OCI-LY7 (cell line): ENCODE measurements around the gene CDKAL1. TPM values are rescaled to one million over a fixed set of nuclear protein-coding genes. Genes with fewer than 3 reads are reported as not detected.
"Not testable (repeated sequence)": the region's sequence is repeated elsewhere in the genome, so short reads cannot be mapped to it uniquely, and the experiment has no call there.

Experiments used
- BruUV-seq: library from RNA; stranded (reverse); fragments of 400-500 nt; replicated peaks from 2 replicates; lab custom pipeline; 2021; lab: Mats Ljungman, UMichigan
- CTCF ChIA-PET: fragments of 300-600 bp; sonication (Branson Sonifier 250); formaldehyde crosslinking; loops from one replicate; lab custom pipeline; 2022; ENCODE audit warnings: antibody characterized with exemption; ENCODE audit not compliant: unreplicated experiment; lab: Charles Lee
- POLR2A ChIA-PET: fragments of 300-600 bp; sonication (Branson Sonifier 250); formaldehyde crosslinking; loops from one replicate; lab custom pipeline; 2022; ENCODE audit warnings: antibody characterized with exemption; lab: Charles Lee
- DNase-seq: peaks from one replicate; pipeline ENCODE4 v3.0.0-alpha.2; 2015; ENCODE audit warnings: low spot score
- H2AFZ ChIP-seq: fragments of 200-600 bp; sonication (generic), shearing (Covaris generic); 2 replicates; pipeline ENCODE4 v1.6.1; 2014; ENCODE audit warnings: mild to moderate bottlenecking, antibody characterized with exemption, low read length, moderate library complexity
- H3K27ac ChIP-seq: fragments of 200-600 bp; sonication (generic); 2 replicates; pipeline ENCODE4 v1.5.1; 2014; ENCODE audit warnings: mixed run types, low read depth, mild to moderate bottlenecking, moderate library complexity, low read length, inconsistent platforms; ENCODE audit not compliant: poor library complexity, severe bottlenecking
- H3K36me3 ChIP-seq: fragments of 200-600 bp; sonication (generic); 2 replicates; pipeline ENCODE4 v1.6.1; 2014; ENCODE audit warnings: mild to moderate bottlenecking, antibody characterized with exemption, low read length, moderate library complexity, mixed read lengths; ENCODE audit not compliant: insufficient read depth
- H3K4me1 ChIP-seq: fragments of 200-600 bp; sonication (generic); 2 replicates; pipeline ENCODE4 v1.5.1; 2014; ENCODE audit warnings: mild to moderate bottlenecking, low read length; ENCODE audit not compliant: insufficient read depth, poor library complexity, severe bottlenecking
- H3K4me2 ChIP-seq: fragments of 200-600 bp; sonication (generic); 2 replicates; pipeline ENCODE4 v1.6.1; 2014; ENCODE audit warnings: mild to moderate bottlenecking, low read length
- H3K4me3 ChIP-seq: fragments of 200-600 bp; sonication (generic); 2 replicates; pipeline ENCODE4 v1.5.1; 2014; ENCODE audit warnings: mild to moderate bottlenecking, low read depth, low read length; ENCODE audit not compliant: poor library complexity, severe bottlenecking
- H3K79me2 ChIP-seq: fragments of 200-600 bp; sonication (generic); 2 replicates; pipeline ENCODE4 v1.6.1; 2016; ENCODE audit warnings: low read depth, mild to moderate bottlenecking, low read length, moderate library complexity, mixed read lengths; ENCODE audit not compliant: insufficient read depth
- H3K9me2 ChIP-seq: fragments of 200-600 bp; sonication (generic); 2 replicates; pipeline ENCODE4 v1.6.1; 2016; ENCODE audit warnings: mild to moderate bottlenecking, low read length, mixed read lengths; ENCODE audit not compliant: insufficient read depth
- H3K9me3 ChIP-seq: fragments of 200-600 bp; sonication (generic); 2 replicates; pipeline ENCODE4 v1.6.1; 2014; ENCODE audit warnings: mild to moderate bottlenecking, mixed run types, low read length, mixed read lengths
- H4K20me1 ChIP-seq: fragments of 200-600 bp; sonication (generic); 2 replicates; pipeline ENCODE4 v1.6.1; 2014; ENCODE audit warnings: mild to moderate bottlenecking, antibody characterized with exemption, low read length, moderate library complexity, mixed read lengths; ENCODE audit not compliant: insufficient read depth
- EZH2phosphoT487 ChIP-seq: fragments of 200-600 bp; sonication (generic); IDR thresholded peaks from 2 replicates; pipeline ENCODE4 v1.6.1; 2018; ENCODE audit warnings: low read depth, borderline replicate concordance, mild to moderate bottlenecking, mixed run types, antibody characterized with exemption, low read length, moderate library complexity, mixed read lengths
- intact Hi-C: fragments of 100-400 bp; cut with micrococcal nuclease; formaldehyde crosslinking; loops from one replicate; pipeline ENCODE4 v1.10.0; 2022; ENCODE audit not compliant: unreplicated experiment
- total RNA-seq, 2 experiments: library from RNA; depleted of rRNA in 1 of 2; stranded (reverse); fragments of >200 nt in 1 of 2; shearing (Covaris generic) in 1 of 2; gene quantifications; 2 replicates each; pipeline ENCODE4 v1.2.3, GENCODE V29; 2014 to 2022
- TF ChIP-seq, protein P1 (sequence below): fragments of 200-600 bp; sonication (generic); conservative IDR thresholded peaks from 2 replicates; pipeline ENCODE4 v1.5.1; 2014; ENCODE audit warnings: mild to moderate bottlenecking, antibody characterized with exemption, low read length, moderate library complexity, mixed read lengths

CDKAL1 gene
- total RNA-seq, 2 experiments from 2014 or later = 19.9 to 21.1 TPM

DNA sequence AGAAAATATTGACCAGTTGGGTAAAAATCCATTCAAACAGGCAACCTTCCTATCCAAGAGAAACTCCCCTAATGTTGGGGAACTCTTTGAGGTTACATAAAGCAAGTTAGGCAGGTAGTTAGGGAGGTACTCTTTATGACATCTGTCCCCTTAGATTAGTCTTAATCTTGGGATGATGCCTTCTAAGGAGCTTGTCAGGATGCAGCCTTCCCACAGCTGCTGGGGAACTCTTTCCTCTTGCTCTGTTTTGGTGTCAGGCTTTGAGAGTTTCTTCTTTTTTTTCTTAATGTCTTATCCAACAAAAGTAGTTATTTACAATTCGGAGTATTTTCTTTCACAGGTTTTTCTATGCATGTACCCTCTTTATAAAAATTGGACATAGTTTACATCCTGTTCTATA, 194.8 kb downstream of the CDKAL1 start:
- H3K9me3 ChIP-seq = no peaks in the 10 kb centered on the region
- intact Hi-C loops = no loop called here
- ChIA-PET CTCF (no interaction called here), POLR2A (no interaction called here)
- no peaks in the 10 kb centered on the region for H3K79me2 ChIP-seq
- H3K36me3 ChIP-seq = no peaks in the 10 kb centered on the region
- TF ChIP-seq, protein P1, sequence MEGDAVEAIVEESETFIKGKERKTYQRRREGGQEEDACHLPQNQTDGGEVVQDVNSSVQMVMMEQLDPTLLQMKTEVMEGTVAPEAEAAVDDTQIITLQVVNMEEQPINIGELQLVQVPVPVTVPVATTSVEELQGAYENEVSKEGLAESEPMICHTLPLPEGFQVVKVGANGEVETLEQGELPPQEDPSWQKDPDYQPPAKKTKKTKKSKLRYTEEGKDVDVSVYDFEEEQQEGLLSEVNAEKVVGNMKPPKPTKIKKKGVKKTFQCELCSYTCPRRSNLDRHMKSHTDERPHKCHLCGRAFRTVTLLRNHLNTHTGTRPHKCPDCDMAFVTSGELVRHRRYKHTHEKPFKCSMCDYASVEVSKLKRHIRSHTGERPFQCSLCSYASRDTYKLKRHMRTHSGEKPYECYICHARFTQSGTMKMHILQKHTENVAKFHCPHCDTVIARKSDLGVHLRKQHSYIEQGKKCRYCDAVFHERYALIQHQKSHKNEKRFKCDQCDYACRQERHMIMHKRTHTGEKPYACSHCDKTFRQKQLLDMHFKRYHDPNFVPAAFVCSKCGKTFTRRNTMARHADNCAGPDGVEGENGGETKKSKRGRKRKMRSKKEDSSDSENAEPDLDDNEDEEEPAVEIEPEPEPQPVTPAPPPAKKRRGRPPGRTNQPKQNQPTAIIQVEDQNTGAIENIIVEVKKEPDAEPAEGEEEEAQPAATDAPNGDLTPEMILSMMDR = no peak
- no peak overlapping the region for H3K4me3 ChIP-seq
- no peak overlapping the region for H2AFZ ChIP-seq
- BruUV-seq = no TSS peak
- DNase-seq = no peak
- H3K4me2 ChIP-seq = no peak overlapping the region
- H3K4me1 ChIP-seq = no peaks in the 10 kb centered on the region
- no peaks in the 10 kb centered on the region for H4K20me1 ChIP-seq
- H3K9me2 ChIP-seq = no peaks in the 10 kb centered on the region
- no peak overlapping the region for H3K27ac ChIP-seq

DNA sequence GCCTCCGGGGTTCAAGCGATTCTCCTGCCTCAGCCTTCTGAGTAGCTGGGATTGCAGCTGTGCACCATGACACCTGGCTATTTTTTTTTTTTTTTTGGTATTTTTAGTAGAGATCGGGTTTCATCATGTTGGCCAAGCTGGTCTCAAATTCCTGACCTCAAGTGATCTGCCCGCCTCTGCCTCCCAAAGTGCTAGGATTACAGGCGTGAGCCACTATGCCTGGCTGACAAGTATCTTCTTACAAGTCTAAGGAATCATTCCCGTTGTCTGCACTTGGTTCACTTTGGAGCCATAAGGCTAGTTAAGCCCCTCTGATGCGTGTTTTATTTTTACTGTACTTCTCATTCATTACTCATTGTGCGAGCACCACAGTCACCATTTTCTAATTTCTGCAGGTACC, 198.1 kb downstream of the CDKAL1 start:
- H3K79me2 ChIP-seq, H2AFZ ChIP-seq, BruUV-seq, DNase-seq, H4K20me1 ChIP-seq, H3K9me2 ChIP-seq, H3K4me3 ChIP-seq, intact Hi-C loops, H3K9me3 ChIP-seq, H3K4me2 ChIP-seq, H3K36me3 ChIP-seq, H3K4me1 ChIP-seq, CTCF ChIA-PET, H3K27ac ChIP-seq: not testable (repeated sequence)
- POLR2A ChIA-PET = interaction anchor here (0.7 kb wide), 2 partner anchors 661 to 1569 kb away, joined by 3 read pairs; no protein-coding TSS in a partner anchor

DNA sequence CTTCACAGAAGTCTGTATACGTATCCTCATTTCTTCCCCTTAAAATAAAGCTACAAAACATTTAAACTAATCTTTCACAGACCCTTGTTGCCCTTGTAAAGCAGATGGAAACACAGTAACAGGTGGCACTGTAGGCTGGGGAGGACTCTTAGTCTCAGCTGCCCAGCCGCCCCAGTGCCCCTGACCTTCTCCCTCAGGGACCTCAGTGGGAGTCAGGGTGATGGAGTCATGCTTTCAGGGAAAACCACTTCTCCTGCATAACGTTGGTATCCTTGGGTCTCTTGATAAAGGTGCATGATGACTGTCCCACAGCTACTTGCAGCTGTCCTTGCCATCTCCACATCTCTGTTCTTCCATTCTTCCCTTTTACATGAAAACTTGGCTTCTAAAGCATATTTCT, 198.6 kb downstream of the CDKAL1 start:
- ChIA-PET CTCF (no interaction called here), POLR2A (interaction anchor here (0.6 kb wide), 1 partner anchor 16 kb away, joined by 5 read pairs; no protein-coding TSS in a partner anchor)
- Histone ChIP-seq H3K4me3 (no peak overlapping the region), H3K4me2 (no peak overlapping the region), H3K9me3 (no peaks in the 10 kb centered on the region), H3K4me1 (no peaks in the 10 kb centered on the region), H3K36me3 (no peaks in the 10 kb centered on the region), H3K27ac (no peak overlapping the region), H4K20me1 (no peaks in the 10 kb centered on the region), H2AFZ (no peak overlapping the region), H3K9me2 (no peaks in the 10 kb centered on the region), H3K79me2 (no peaks in the 10 kb centered on the region)
- no peak for TF ChIP-seq EZH2phosphoT487
- TF ChIP-seq, protein P1 = no peak
- intact Hi-C loops = no loop called here
- no TSS peak for BruUV-seq
- no peak for DNase-seq
